ENCODE results near the gene TCP11L2. TPM values are rescaled to one million over a fixed set of nuclear protein-coding genes. Genes with fewer than 3 reads are reported as not detected.
"Not testable (repeated sequence)": the region's sequence is repeated elsewhere in the genome, so short reads cannot be mapped to it uniquely, and the experiment has no call there.

TCP11L2 gene
- total and polyA plus RNA-seq, 3 experiments from 2014 or later: 11.8 to 19.3 (median 13.0) TPM

DNA sequence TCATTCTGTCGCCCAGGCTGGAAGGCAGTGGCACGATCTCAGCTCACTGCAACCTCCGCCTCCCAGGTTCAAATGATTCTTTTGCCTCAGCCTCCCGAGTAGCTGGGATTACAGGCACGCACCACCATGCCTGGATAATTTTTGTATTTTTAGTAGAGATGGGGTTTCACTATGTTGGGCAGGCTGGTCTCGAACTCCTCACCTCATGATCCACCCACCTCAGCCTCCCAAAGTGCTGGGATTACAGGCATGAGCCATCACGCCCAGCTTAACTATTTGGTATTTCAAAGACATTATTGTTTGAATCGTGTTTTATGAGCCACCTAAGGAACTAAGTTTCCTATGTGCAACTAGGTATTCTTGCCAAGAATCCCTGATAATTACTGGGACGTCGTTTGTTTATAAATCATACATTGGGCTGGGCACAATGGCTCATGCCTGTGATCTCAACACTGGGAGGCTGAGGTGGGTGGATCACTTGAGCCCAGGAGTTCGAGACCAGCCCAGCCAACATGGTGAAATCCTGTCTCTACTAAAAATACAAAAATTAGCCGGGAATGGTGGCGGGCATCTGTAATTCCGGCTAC, 15.9 kb upstream of the TCP11L2 start:
- DNase-seq; CTCF ChIA-PET; H3K4me1 ChIP-seq (ENCODE audit: insufficient read depth, low read length); POLR2A ChIA-PET; H3K4me3 Mint-ChIP-seq; H3K27me3 ChIP-seq (ENCODE audit: insufficient read depth, low read length, poor library complexity, severe bottlenecking); H3K36me3 Mint-ChIP-seq; H3K4me3 ChIP-seq (ENCODE audit: low read length); H3K36me3 ChIP-seq (ENCODE audit: insufficient read depth, low read length); H3K9me3 ChIP-seq (ENCODE audit: low read length); H3K4me1 Mint-ChIP-seq; H3K27ac ChIP-seq (ENCODE audit: low read depth, low read length): not testable (repeated sequence)
- Mint-ChIP-seq H3K9me3 (peaks cover 4 to 11% (median 10%) of the 10 kb centered on the region in 5 donors), H3K27me3 (peaks cover 12 to 50% of the 10 kb centered on the region in 2 donors), H3K27ac (peak overlapping the region in 1 of 8 donors; percentile 48)

DNA sequence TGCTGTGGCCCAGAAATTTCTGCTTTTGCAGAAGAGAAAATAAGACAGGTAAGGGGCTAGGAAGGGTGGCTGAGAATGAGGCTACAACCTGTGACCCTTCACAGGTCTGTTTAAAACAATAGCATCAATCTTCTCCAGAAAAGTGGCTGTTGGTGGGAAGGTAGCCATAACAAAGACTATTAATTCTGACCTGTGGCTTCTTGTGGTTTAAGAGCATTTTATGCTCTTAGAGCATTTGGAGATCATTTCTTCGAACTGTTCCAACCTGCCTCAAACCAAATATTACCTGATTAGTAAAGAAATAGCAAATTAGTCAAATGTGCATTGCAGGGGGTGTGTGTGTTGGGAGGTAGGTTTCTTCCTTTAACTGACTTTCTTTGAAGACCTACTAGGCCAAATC, 15.2 kb upstream of the TCP11L2 start:
- no peak overlapping the region for H3K4me3 ChIP-seq (ENCODE audit: low read length)
- H3K27ac Mint-ChIP-seq: no peak overlapping the region
- no peaks in the 10 kb centered on the region for H3K4me1 ChIP-seq (ENCODE audit: insufficient read depth, low read length)
- peaks cover 0 to 2% (median 0%) of the 10 kb centered on the region in 3 donors for H3K36me3 Mint-ChIP-seq
- H3K27me3 Mint-ChIP-seq: peaks cover 10 to 47% of the 10 kb centered on the region in 2 donors
- H3K9me3 Mint-ChIP-seq: peaks cover 1 to 4% (median 4%) of the 10 kb centered on the region in 5 donors
- H3K36me3 ChIP-seq (ENCODE audit: insufficient read depth, low read length): no peaks in the 10 kb centered on the region
- no peak overlapping the region for H3K4me3 Mint-ChIP-seq
- no peak for DNase-seq
- POLR2A ChIA-PET: no interaction called here
- H3K27ac ChIP-seq (ENCODE audit: low read depth, low read length): no peak overlapping the region
- no peaks in the 10 kb centered on the region for H3K4me1 Mint-ChIP-seq
- no peaks in the 10 kb centered on the region for H3K27me3 ChIP-seq (ENCODE audit: insufficient read depth, low read length, poor library complexity, severe bottlenecking)
- H3K9me3 ChIP-seq (ENCODE audit: low read length): peaks cover under 1% of the 10 kb centered on the region
- CTCF ChIA-PET: no interaction called here

DNA sequence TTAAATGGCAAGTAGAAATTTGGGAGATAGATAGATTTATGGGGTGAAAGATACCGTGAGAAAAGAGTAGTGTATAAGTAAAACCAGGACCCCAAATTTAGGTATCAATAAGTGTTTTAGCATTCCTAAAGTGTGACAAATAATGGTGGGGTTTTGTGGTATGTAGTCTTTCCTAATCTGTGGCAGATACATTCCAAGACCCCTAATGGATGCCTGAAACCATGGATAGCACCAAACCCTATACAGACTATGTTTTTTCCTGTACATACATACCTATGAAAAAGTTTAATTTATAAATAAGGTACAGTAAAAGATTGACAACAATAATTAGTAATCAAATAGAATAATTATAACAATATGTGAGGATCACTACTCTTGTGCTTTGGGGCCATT, 14.4 kb upstream of the TCP11L2 start:
- H3K4me1 ChIP-seq (ENCODE audit: insufficient read depth, low read length): no peaks in the 10 kb centered on the region
- no peaks in the 10 kb centered on the region for H3K27me3 ChIP-seq (ENCODE audit: insufficient read depth, low read length, poor library complexity, severe bottlenecking)
- CTCF ChIA-PET: no interaction called here
- Mint-ChIP-seq H3K4me1 (no peaks in the 10 kb centered on the region), H3K27ac (no peak overlapping the region), H3K36me3 (no peaks in the 10 kb centered on the region), H3K9me3 (no peaks in the 10 kb centered on the region), H3K4me3 (no peak overlapping the region), H3K27me3 (peaks cover 10 to 43% of the 10 kb centered on the region in 2 donors)
- H3K9me3 ChIP-seq (ENCODE audit: low read length): no peaks in the 10 kb centered on the region
- H3K4me3 ChIP-seq (ENCODE audit: low read length): no peak overlapping the region
- no peak for DNase-seq
- no peaks in the 10 kb centered on the region for H3K36me3 ChIP-seq (ENCODE audit: insufficient read depth, low read length)
- POLR2A ChIA-PET: no interaction called here
- H3K27ac ChIP-seq (ENCODE audit: low read depth, low read length): no peak overlapping the region

DNA sequence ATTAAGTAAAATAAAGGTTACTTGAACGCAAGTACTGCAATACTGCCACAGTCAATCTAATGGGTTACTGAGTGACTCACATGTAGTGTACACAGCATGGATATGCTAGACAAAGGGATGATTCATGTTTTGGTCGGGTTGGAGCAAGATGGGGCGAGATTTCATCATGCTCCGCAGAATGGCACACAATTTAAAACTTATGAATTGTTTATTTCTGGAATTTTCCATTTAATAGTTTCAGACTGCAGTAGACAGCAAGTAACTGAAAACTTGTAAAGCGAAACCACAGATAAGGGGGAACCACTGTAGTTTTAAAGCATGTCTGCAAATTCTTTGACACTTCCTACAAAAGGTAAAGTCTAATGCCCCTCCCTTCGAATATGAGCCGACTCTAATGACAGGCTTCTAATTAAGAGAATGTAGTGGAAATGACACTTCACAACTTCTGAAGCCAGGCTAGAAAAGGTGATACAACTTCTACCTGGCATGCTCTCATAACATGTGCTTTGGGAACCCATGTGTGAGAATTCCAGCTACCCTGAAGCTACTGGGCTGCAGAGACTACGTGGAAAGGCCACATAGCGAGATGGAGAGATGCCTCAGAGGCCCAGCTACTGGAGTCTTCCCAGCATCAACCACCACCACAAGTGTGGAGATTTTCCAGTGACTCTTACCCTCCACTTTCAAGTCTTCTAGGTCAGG, 13.9 kb upstream of the TCP11L2 start:
- peaks cover 10 to 41% of the 10 kb centered on the region in 2 donors for H3K27me3 Mint-ChIP-seq
- no peaks in the 10 kb centered on the region for H3K9me3 Mint-ChIP-seq
- H3K27ac Mint-ChIP-seq: no peak overlapping the region
- Histone ChIP-seq H3K4me3 (ENCODE audit: low read length) (no peak overlapping the region), H3K4me1 (ENCODE audit: insufficient read depth, low read length) (no peaks in the 10 kb centered on the region), H3K9me3 (ENCODE audit: low read length) (no peaks in the 10 kb centered on the region), H3K27me3 (ENCODE audit: insufficient read depth, low read length, poor library complexity, severe bottlenecking) (no peaks in the 10 kb centered on the region), H3K36me3 (ENCODE audit: insufficient read depth, low read length) (no peaks in the 10 kb centered on the region), H3K27ac (ENCODE audit: low read depth, low read length) (no peak overlapping the region)
- ChIA-PET CTCF (interaction anchor here (3.9 kb wide), 1 partner anchor 13 kb away, joined by 13 read pairs; no protein-coding TSS in a partner anchor), POLR2A (no interaction called here)
- H3K36me3 Mint-ChIP-seq: no peaks in the 10 kb centered on the region
- H3K4me3 Mint-ChIP-seq: no peak overlapping the region
- H3K4me1 Mint-ChIP-seq: no peaks in the 10 kb centered on the region
- no peak for DNase-seq

DNA sequence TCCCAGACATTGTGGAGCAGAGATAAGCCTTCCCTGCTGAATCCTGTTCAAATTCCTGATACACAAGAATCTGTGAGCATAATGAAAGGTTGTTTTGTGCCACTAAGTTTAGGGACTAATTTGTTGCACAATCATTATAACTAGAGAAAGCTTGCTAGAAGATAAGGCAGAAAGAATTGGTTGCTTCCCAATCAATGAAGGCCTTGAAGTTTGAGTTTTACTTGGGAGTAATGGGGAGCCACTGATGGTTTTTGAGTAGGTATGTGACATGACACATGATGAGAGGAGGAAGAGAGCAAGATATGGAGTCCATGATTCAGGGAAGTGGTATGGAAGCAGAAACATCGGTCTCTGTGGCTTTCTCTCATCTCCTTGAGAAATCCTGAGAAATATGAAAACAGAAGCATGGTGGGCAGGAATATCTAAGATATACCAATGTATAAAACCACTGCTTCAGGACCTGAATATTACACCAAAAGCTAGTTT, 13.3 kb upstream of the TCP11L2 start:
- no peaks in the 10 kb centered on the region for H3K36me3 Mint-ChIP-seq
- H3K9me3 ChIP-seq (ENCODE audit: low read length): no peaks in the 10 kb centered on the region
- no peak overlapping the region for H3K4me3 Mint-ChIP-seq
- H3K27ac Mint-ChIP-seq: peak overlapping the region in 1 of 8 donors; percentile 80
- no peaks in the 10 kb centered on the region for H3K4me1 ChIP-seq (ENCODE audit: insufficient read depth, low read length)
- no peaks in the 10 kb centered on the region for H3K9me3 Mint-ChIP-seq
- no peak for DNase-seq
- H3K36me3 ChIP-seq (ENCODE audit: insufficient read depth, low read length): no peaks in the 10 kb centered on the region
- H3K27me3 Mint-ChIP-seq: peaks cover 10 to 36% of the 10 kb centered on the region in 2 donors
- H3K4me1 Mint-ChIP-seq: no peaks in the 10 kb centered on the region
- H3K4me3 ChIP-seq (ENCODE audit: low read length): no peak overlapping the region
- CTCF ChIA-PET: interaction anchor here (3.9 kb wide), 1 partner anchor 12 kb away, joined by 13 read pairs; no protein-coding TSS in a partner anchor
- POLR2A ChIA-PET: no interaction called here
- no peaks in the 10 kb centered on the region for H3K27me3 ChIP-seq (ENCODE audit: insufficient read depth, low read length, poor library complexity, severe bottlenecking)
- H3K27ac ChIP-seq (ENCODE audit: low read depth, low read length): no peak overlapping the region

DNA sequence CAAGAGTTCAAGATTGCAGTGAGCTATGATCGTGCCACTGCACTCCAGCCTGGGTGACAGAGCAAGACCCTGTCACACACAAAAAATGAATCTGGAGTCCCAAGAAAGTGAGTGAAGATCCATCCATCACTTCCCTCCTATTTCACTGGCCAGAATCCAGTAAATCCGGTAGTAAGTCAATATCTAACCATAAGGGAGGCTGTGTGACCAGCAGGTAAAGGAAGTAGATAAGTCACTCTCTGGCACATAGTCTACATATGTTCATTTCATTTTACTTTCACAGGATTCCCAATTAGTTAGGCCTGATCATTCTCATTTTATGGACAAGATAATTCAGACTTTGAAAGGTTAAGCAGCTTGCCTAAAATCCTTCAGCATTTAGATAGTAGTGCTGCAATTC, 11.9 kb upstream of the TCP11L2 start:
- no peaks in the 10 kb centered on the region for H3K4me1 Mint-ChIP-seq
- no peaks in the 10 kb centered on the region for H3K9me3 Mint-ChIP-seq
- H3K4me3 ChIP-seq (ENCODE audit: low read length): no peak overlapping the region
- DNase-seq: no peak
- ChIA-PET CTCF (interaction anchor here (3.9 kb wide), 1 partner anchor 11 kb away, joined by 13 read pairs; no protein-coding TSS in a partner anchor), POLR2A (no interaction called here)
- no peak overlapping the region for H3K27ac ChIP-seq (ENCODE audit: low read depth, low read length)
- no peak overlapping the region for H3K4me3 Mint-ChIP-seq
- no peaks in the 10 kb centered on the region for H3K4me1 ChIP-seq (ENCODE audit: insufficient read depth, low read length)
- H3K27me3 Mint-ChIP-seq: peaks cover 8 to 22% of the 10 kb centered on the region in 2 donors
- no peaks in the 10 kb centered on the region for H3K36me3 ChIP-seq (ENCODE audit: insufficient read depth, low read length)
- H3K9me3 ChIP-seq (ENCODE audit: low read length): no peaks in the 10 kb centered on the region
- H3K27me3 ChIP-seq (ENCODE audit: insufficient read depth, low read length, poor library complexity, severe bottlenecking): no peaks in the 10 kb centered on the region
- no peak overlapping the region for H3K27ac Mint-ChIP-seq
- H3K36me3 Mint-ChIP-seq: no peaks in the 10 kb centered on the region

DNA sequence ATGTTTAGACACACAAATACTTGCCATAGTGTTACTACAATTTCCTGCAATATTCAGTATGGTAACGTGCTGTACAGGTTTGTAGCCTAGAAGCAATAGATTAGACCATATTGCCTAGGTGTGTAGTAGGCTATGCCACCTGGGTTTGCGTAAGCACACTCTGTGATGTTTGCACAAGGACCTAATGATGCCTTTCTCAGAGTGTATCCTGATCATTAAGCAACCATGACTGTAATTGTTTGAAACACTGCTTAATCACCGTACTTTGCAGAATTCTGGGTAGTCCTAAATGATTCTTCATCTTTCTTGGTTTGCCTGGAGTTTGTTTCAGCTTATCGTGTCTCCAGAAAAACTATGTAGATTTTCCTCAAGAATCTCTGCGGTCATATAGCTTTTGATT, 11.2 kb upstream of the TCP11L2 start:
- no peaks in the 10 kb centered on the region for H3K9me3 Mint-ChIP-seq
- H3K27me3 ChIP-seq (ENCODE audit: insufficient read depth, low read length, poor library complexity, severe bottlenecking): no peaks in the 10 kb centered on the region
- ChIA-PET POLR2A (no interaction called here), CTCF (interaction anchor here (1.4 to 3.9 kb wide), 2 partner anchors 9 to 10 kb away, joined by 3 to 13 read pairs; no protein-coding TSS in a partner anchor)
- H3K4me3 Mint-ChIP-seq: no peak overlapping the region
- H3K9me3 ChIP-seq (ENCODE audit: low read length): no peaks in the 10 kb centered on the region
- H3K4me1 Mint-ChIP-seq: no peaks in the 10 kb centered on the region
- no peaks in the 10 kb centered on the region for H3K36me3 Mint-ChIP-seq
- DNase-seq: no peak
- no peaks in the 10 kb centered on the region for H3K4me1 ChIP-seq (ENCODE audit: insufficient read depth, low read length)
- H3K27ac ChIP-seq (ENCODE audit: low read depth, low read length): no peak overlapping the region
- no peak overlapping the region for H3K27ac Mint-ChIP-seq
- no peaks in the 10 kb centered on the region for H3K36me3 ChIP-seq (ENCODE audit: insufficient read depth, low read length)
- peaks cover 6 to 15% of the 10 kb centered on the region in 2 donors for H3K27me3 Mint-ChIP-seq
- H3K4me3 ChIP-seq (ENCODE audit: low read length): no peak overlapping the region

DNA sequence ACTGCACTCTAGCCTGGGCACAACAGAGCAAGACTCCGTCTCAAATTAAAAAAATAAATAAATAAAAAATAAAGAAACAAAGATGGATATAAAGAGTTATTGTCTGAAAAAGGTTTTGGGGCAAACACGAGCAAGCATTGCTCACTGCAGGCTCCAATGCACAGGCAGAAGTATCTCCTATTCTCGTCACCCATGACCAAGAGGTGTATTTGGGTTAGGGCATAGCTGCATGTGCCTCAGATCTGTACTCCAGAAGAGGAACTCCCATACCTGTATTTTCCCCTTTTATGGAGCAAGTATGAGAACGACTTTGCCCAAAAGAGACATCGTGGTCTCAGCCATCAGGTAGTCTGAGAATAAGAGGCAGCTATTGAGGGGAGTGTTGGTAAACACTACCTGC, 10.2 kb upstream of the TCP11L2 start:
- H3K4me1 ChIP-seq (ENCODE audit: insufficient read depth, low read length): no peaks in the 10 kb centered on the region
- Mint-ChIP-seq H3K4me1 (peaks cover 0 to 2% (median 2%) of the 10 kb centered on the region in 3 donors), H3K27me3 (peaks cover 3 to 11% of the 10 kb centered on the region in 2 donors), H3K9me3 (no peaks in the 10 kb centered on the region), H3K4me3 (no peak overlapping the region), H3K27ac (no peak overlapping the region), H3K36me3 (no peaks in the 10 kb centered on the region)
- POLR2A ChIA-PET: no interaction called here
- H3K4me3 ChIP-seq (ENCODE audit: low read length): no peak overlapping the region
- no peaks in the 10 kb centered on the region for H3K9me3 ChIP-seq (ENCODE audit: low read length)
- CTCF ChIA-PET: interaction anchor here (1.0 to 3.9 kb wide), 3 partner anchors 9 to 65 kb away, joined by 3 to 13 read pairs (median 3); partner anchors contain the start of gene POLR3B
- no peaks in the 10 kb centered on the region for H3K27me3 ChIP-seq (ENCODE audit: insufficient read depth, low read length, poor library complexity, severe bottlenecking)
- no peak for DNase-seq
- no peaks in the 10 kb centered on the region for H3K36me3 ChIP-seq (ENCODE audit: insufficient read depth, low read length)
- H3K27ac ChIP-seq (ENCODE audit: low read depth, low read length): no peak overlapping the region
